Stomach (tissue), 9 donors: ENCODE data around the gene OARD1. TPM values are rescaled to one million over a fixed set of nuclear protein-coding genes. Genes with fewer than 3 reads are reported as not detected.

ENCODE experiments used
- DNase-seq, 2 donors: peaks; one replicate each; pipeline versions ENCODE4 v3.0.0 to v3.0.0-alpha.2; 2013 to 2019
- H3K27ac ChIP-seq, 5 donors: fragments of 200-600 bp in 4 of 5; sonication (generic) in 4 of 5; one replicate each; pipeline ENCODE4 v1.5.1; 2013 to 2019; ENCODE audit warnings: mild to moderate bottlenecking in 1 of 5, moderate library complexity in 1 of 5
- H3K27me3 ChIP-seq, 3 donors: fragments of 200-600 bp; sonication (generic); one replicate each; pipeline ENCODE4 v1.5.1; 2017 to 2019; ENCODE audit warnings: mixed run types in 1 of 3
- H3K36me3 ChIP-seq, 4 donors: fragments of 200-600 bp; sonication (generic); 1 replicate in 3 of 4; 2 replicates in 1 of 4; pipeline ENCODE4 v1.5.1; 2016 to 2019
- H3K4me1 ChIP-seq, 4 donors: fragments of 200-600 bp; sonication (generic); one replicate each; pipeline ENCODE4 v1.5.1; 2016 to 2019
- H3K4me3 ChIP-seq, 4 donors: fragments of 200-600 bp; sonication (generic) in 3 of 4; one replicate each; pipeline ENCODE4 v1.5.1; 2016 to 2019; ENCODE audit warnings: mild to moderate bottlenecking in 1 of 4
- H3K9me3 ChIP-seq, 4 donors: fragments of 200-600 bp; sonication (generic); one replicate each; pipeline ENCODE4 v1.5.1; 2016 to 2019
- CTCF ChIP-seq, 7 experiments: fragments of 450-650 bp in 4 of 7; fragments of 200-600 bp in 3 of 7; sonication (generic) in 3 of 7; IDR thresholded peaks; one replicate each; pipeline ENCODE4 v1.5.1; 2016 to 2019; ENCODE audit warnings: antibody characterized with exemption in 7 of 7, control low read depth in 2 of 7, mild to moderate bottlenecking in 1 of 7
- EP300 ChIP-seq: sonication (generic); formaldehyde crosslinking; IDR thresholded peaks from one replicate; pipeline ENCODE4 v1.6.1; 2017; ENCODE audit warnings: antibody characterized with exemption
- POLR2A ChIP-seq, 4 donors: fragments of 450-650 bp; IDR thresholded peaks; one replicate each; pipeline ENCODE4 v1.6.1; 2016; ENCODE audit warnings: antibody characterized with exemption in 4 of 4, control low read depth in 2 of 4, mild to moderate bottlenecking in 1 of 4, moderate library complexity in 1 of 4
- POLR2AphosphoS5 ChIP-seq, 3 donors: sonication (generic); formaldehyde crosslinking; IDR thresholded peaks; one replicate each; pipeline ENCODE4 v1.6.1; 2016; ENCODE audit warnings: antibody characterized with exemption in 3 of 3
- WGBS, 5 donors: extraction: QIAGEN DNeasy Blood & Tissue Kit in 3 of 5; methylation state at CpG; one replicate each; pipeline versions ENCODE4 v1.1.5 to v1.1.7; 2013 to 2018; 5-methylcytosine and 5-hydroxymethylcytosine counted together
- intact Hi-C: fragments of 100-400 bp; cut with DNase I; formaldehyde crosslinking; loops from one replicate; pipeline ENCODE4 v1.15.1; 2023; ENCODE audit warnings: low total_unique reads
- polyA plus RNA-seq, 3 donors: library from polyadenylated mRNA; stranded (reverse); fragments of 200-250 nt; gene quantifications; one replicate each; pipeline ENCODE4 v1.2.3, GENCODE V29; 2013
- total RNA-seq, 5 donors: library from RNA; depleted of rRNA; stranded (reverse); fragments of >200 nt; gene quantifications; one replicate each; pipeline versions ENCODE4 v1.1.0 to v1.2.3, GENCODE V29; 2014 to 2016
- donor health status: healthy with polysubstance abuse.
- donor health status: Bipolar disorder and iron deficiency.
- donor health status: healthy.

OARD1 gene
- total and polyA plus RNA-seq, 8 donors, result 1.2 to 69.0 (median 33.6) TPM

- no peak overlapping the region for H3K4me3 ChIP-seq
- H3K9me3 ChIP-seq, result no peaks in the 10 kb centered on the region
- peak overlapping the region; percentile 49 to 86 (median 75) for H3K27ac ChIP-seq
- peak in 1 of 2 donors; percentile 53 for DNase-seq
- intact Hi-C loops, result no loop called here
- 54 to 70% (median 66%) methylated on average over 5 to 6 of the region's 6 CpGs for WGBS, 5 donors
- peaks cover 0 to 8% (median 3%) of the 10 kb centered on the region in 4 donors for H3K36me3 ChIP-seq
- no peak for TF ChIP-seq CTCF (IDR thresholded peaks at IDR 0.05)
- TF ChIP-seq EP300, result peak; percentile 3
- peak in 1 of 3 donors; percentile 4 for TF ChIP-seq POLR2AphosphoS5 (IDR thresholded peaks at IDR 0.05)
- H3K4me1 ChIP-seq, result peaks cover 31 to 94% (median 63%) of the 10 kb centered on the region in 4 donors
- H3K27me3 ChIP-seq, result no peaks in the 10 kb centered on the region
Measured at GRCh38 chr6:41056768-41057490, 15.2 kb downstream of the OARD1 start.

- H3K4me1 ChIP-seq, result peaks cover 19 to 94% (median 57%) of the 10 kb centered on the region in 4 donors
- H3K27ac ChIP-seq, result peak overlapping the region in 2 of 5 donors; percentile 22 to 84
- TF ChIP-seq POLR2A (IDR thresholded peaks at IDR 0.05) (no peak), EP300 (no peak), CTCF (IDR thresholded peaks at IDR 0.05) (no peak), POLR2AphosphoS5 (IDR thresholded peaks at IDR 0.05) (no peak)
Measured at GRCh38 chr6:41055149-41055548, 17.0 kb downstream of the OARD1 start.

GRCh38 chr6:41054511-41054910 is 17.6 kb downstream of the OARD1 start:
- intact Hi-C loops, result no loop called here
- Histone ChIP-seq H3K27me3 (no peaks in the 10 kb centered on the region), H3K4me1 (peaks cover 18 to 94% (median 54%) of the 10 kb centered on the region in 4 donors), H3K36me3 (no peaks in the 10 kb centered on the region), H3K9me3 (no peaks in the 10 kb centered on the region), H3K27ac (peak overlapping the region in 1 of 5 donors; percentile 84), H3K4me3 (no peak overlapping the region)
- DNase-seq, result no peak
- 97 to 100% (median 98%) methylated on average over 3 of the region's 3 CpGs for WGBS, 5 donors
- TF ChIP-seq CTCF (IDR thresholded peaks at IDR 0.05), result no peak
- TF ChIP-seq POLR2A (IDR thresholded peaks at IDR 0.05), result no peak
- TF ChIP-seq POLR2AphosphoS5 (IDR thresholded peaks at IDR 0.05), result no peak
- TF ChIP-seq EP300, result no peak

More at GRCh38 chr6:41055149-41055548, 17.0 kb downstream of the OARD1 start:
- Histone ChIP-seq H3K27me3 (no peaks in the 10 kb centered on the region), H3K9me3 (no peaks in the 10 kb centered on the region), H3K36me3 (no peaks in the 10 kb centered on the region), H3K4me3 (no peak overlapping the region)
- WGBS, 5 donors, result 36 to 60% (median 51%) methylated on average over 3 of the region's 3 CpGs
- intact Hi-C loops, result no loop called here
- peak in 1 of 2 donors; percentile 67 for DNase-seq

- Histone ChIP-seq H3K4me1 (peaks cover 8 to 91% (median 49%) of the 10 kb centered on the region in 4 donors), H3K27me3 (no peaks in the 10 kb centered on the region), H3K9me3 (no peaks in the 10 kb centered on the region), H3K4me3 (no peak within 1 kb of the TSS), H3K36me3 (no peaks in the 10 kb centered on the region), H3K27ac (peak within 1 kb of the TSS in 2 of 5 donors; percentile 19 to 84)
- peak in 1 of 2 donors; percentile 54 for DNase-seq
- 55 to 66% (median 58%) methylated on average over 5 of the region's 5 CpGs for WGBS, 5 donors
- TF ChIP-seq POLR2AphosphoS5 (IDR thresholded peaks at IDR 0.05), result no peak
- TF ChIP-seq EP300, result no peak
- TF ChIP-seq CTCF (IDR thresholded peaks at IDR 0.05), result no peak
- TF ChIP-seq POLR2A (IDR thresholded peaks at IDR 0.05), result no peak
- intact Hi-C loops, result no loop called here
Measured at GRCh38 chr6:41053041-41053440, 19.1 kb downstream of the OARD1 start, which contains the start of gene APOBEC2. Gene APOBEC2 (plus strand): TSS chr6:41053202. CDS start chr6:41053348, 146 bp downstream.
